Natural killer cell (primary cell): Measurements from ENCODE around the gene PDCD10. TPM values are rescaled to one million over a fixed set of nuclear protein-coding genes. Genes with fewer than 3 reads are reported as not detected.

Source experiments
- ATAC-seq, 3 donors: fragments of 150-1000 bp in 2 of 3; fragments of 200-7000 bp in 1 of 3; cut with Tn5 transposase; 1 replicate in 1 of 3; 2 replicates in 2 of 3; pipeline ENCODE4 v1.10.0; 2021; ENCODE audit warnings: mild to moderate bottlenecking in 2 of 3, moderate library complexity in 2 of 3
- DNase-seq, 2 donors: peaks; one replicate each; pipeline versions ENCODE4 v3.0.0 to v3.0.0-alpha.2; 2013 to 2021; ENCODE audit warnings: mixed read lengths in 1 of 2
- H3K27ac ChIP-seq: one replicate; pipeline ENCODE4 v1.5.1; 2013; ENCODE audit warnings: mild to moderate bottlenecking, low read length
- H3K27me3 ChIP-seq: one replicate; pipeline ENCODE4 v1.6.1; 2013; ENCODE audit warnings: low read length; ENCODE audit not compliant: control insufficient read depth, insufficient read depth
- H3K36me3 ChIP-seq: one replicate; pipeline ENCODE4 v1.6.1; 2013; ENCODE audit warnings: low read length; ENCODE audit not compliant: control insufficient read depth, insufficient read depth
- H3K4me1 ChIP-seq: one replicate; pipeline ENCODE4 v1.6.1; 2013; ENCODE audit warnings: low read length; ENCODE audit not compliant: control insufficient read depth, insufficient read depth
- H3K4me3 ChIP-seq: one replicate; pipeline ENCODE4 v1.5.1; 2013; ENCODE audit warnings: low read length
- H3K9me3 ChIP-seq: one replicate; pipeline ENCODE4 v1.6.1; 2013; ENCODE audit warnings: low read length; ENCODE audit not compliant: control insufficient read depth, insufficient read depth
- H3K27ac Mint-ChIP-seq, 2 donors: one replicate each; pipeline ENCODE4 v1.8.0; 2022; ENCODE audit warnings: mild to moderate bottlenecking in 2 of 2, mixed read lengths in 2 of 2, moderate library complexity in 1 of 2
- H3K27me3 Mint-ChIP-seq, 2 donors: one replicate each; pipeline ENCODE4 v1.8.0; 2022; ENCODE audit warnings: low read depth in 2 of 2, mixed read lengths in 2 of 2
- H3K36me3 Mint-ChIP-seq: one replicate; pipeline ENCODE4 v1.8.0; 2022; ENCODE audit warnings: mixed read lengths
- H3K4me1 Mint-ChIP-seq, 2 donors: one replicate each; pipeline ENCODE4 v1.8.0; 2022; ENCODE audit warnings: mixed read lengths in 2 of 2
- H3K4me3 Mint-ChIP-seq: one replicate; pipeline ENCODE4 v1.8.0; 2022; ENCODE audit warnings: mild to moderate bottlenecking, moderate library complexity, mixed read lengths
- H3K9me3 Mint-ChIP-seq, 2 donors: one replicate each; pipeline ENCODE4 v1.8.0; 2022; ENCODE audit warnings: mixed read lengths in 2 of 2
- WGBS: methylation state at CpG from one replicate; pipeline ENCODE4 v1.1.7; 2013; ENCODE audit warnings: missing lambda C conversion rate; ENCODE audit not compliant: insufficient coverage; 5-methylcytosine and 5-hydroxymethylcytosine counted together
- intact Hi-C: fragments of 100-400 bp; cut with micrococcal nuclease; formaldehyde crosslinking; loops from one replicate; pipeline ENCODE4 v1.14.2; 2022
- total RNA-seq, 4 donors: library from RNA; stranded (reverse); fragments of 120-200 nt in 1 of 4; gene quantifications; one replicate each; pipeline versions ENCODE4 v1.2.3 to v1.2.4, GENCODE V29; 2013 to 2022
- TF ChIP-seq, protein P1 (sequence below): fragments of 200-600 bp; IDR thresholded peaks from one replicate; pipeline ENCODE4 v1.8.0; 2022; ENCODE audit warnings: antibody characterized with exemption

Gene PDCD10
- total RNA-seq, 3 donors from 2014 or later (not counting 1 experiment from before 2014, with no cell fraction given): 50.6 to 58.3 (median 50.8) TPM

DNA sequence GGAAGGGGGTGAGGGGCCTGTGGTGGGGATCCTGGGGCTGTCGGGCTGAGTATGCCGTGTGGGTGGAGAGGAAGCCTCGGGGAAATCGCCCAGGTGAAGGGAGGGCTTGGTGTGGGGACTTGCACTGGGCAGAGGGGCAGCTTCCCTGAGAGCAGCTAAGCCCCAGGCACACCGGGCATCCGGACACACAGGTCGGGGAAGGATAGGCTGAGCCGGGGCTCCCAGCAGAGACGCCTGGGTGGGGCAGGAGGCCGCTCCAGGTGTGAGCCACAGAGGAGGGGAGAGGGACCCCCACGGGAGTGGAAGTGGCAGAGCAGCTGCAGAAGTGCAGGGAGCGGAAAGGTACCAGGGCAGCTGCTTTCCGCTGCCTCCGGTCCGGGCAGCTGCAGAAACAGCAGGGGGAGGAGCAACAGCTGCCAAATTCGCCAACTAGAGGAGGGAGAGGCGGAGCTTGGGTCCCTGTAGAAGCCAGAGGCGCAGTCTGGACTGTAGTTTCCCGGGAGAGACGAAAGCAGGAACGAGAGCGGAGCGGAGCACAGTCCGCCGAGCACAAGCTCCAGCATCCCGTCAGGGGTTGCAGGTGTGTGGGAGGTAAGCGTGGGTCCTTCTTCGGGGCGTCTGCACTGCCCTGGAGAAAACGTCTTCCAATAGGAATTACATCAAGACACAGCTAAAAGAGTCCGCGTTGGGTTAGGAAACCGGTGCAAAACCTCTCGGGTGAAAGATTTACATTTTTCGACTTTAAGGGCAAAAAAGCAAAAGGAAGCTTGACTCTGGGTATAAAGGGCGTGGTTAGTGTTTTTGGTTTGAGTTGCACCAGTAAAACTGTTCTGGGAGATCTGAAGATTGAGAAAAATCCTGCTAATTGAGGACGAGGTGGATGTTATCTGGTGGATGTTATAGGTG lies 794 bp upstream of the PDCD10 start, which contains the start of gene SERPINI1:
TSS of gene SERPINI1 (plus strand) at position 489 of the 906 bp plus-strand sequence. CDS start 53,408 bp downstream, outside the sequence.
- TF ChIP-seq, protein P1, sequence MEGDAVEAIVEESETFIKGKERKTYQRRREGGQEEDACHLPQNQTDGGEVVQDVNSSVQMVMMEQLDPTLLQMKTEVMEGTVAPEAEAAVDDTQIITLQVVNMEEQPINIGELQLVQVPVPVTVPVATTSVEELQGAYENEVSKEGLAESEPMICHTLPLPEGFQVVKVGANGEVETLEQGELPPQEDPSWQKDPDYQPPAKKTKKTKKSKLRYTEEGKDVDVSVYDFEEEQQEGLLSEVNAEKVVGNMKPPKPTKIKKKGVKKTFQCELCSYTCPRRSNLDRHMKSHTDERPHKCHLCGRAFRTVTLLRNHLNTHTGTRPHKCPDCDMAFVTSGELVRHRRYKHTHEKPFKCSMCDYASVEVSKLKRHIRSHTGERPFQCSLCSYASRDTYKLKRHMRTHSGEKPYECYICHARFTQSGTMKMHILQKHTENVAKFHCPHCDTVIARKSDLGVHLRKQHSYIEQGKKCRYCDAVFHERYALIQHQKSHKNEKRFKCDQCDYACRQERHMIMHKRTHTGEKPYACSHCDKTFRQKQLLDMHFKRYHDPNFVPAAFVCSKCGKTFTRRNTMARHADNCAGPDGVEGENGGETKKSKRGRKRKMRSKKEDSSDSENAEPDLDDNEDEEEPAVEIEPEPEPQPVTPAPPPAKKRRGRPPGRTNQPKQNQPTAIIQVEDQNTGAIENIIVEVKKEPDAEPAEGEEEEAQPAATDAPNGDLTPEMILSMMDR: no peak
- intact Hi-C loops: no loop called here
- no peaks in the 10 kb centered on the region for H3K9me3 ChIP-seq
- Mint-ChIP-seq H3K4me1 (peaks cover 14 to 22% of the 10 kb centered on the region in 2 donors), H3K36me3 (no peaks in the 10 kb centered on the region), H3K27ac (no peak within 1 kb of the TSS), H3K4me3 (no peak within 1 kb of the TSS), H3K9me3 (no peaks in the 10 kb centered on the region), H3K27me3 (no peaks in the 10 kb centered on the region)
- H3K27me3 ChIP-seq: no peaks in the 10 kb centered on the region
- ATAC-seq (peak; percentile 51 to 69 (median 54)), DNase-seq (peak; percentile 67 to 87)
- peak within 1 kb of the TSS; percentile 76 for H3K4me3 ChIP-seq
- peaks cover 6% of the 10 kb centered on the region for H3K4me1 ChIP-seq
- peak within 1 kb of the TSS; percentile 84 for H3K27ac ChIP-seq
- H3K36me3 ChIP-seq: no peaks in the 10 kb centered on the region
- WGBS: under 1% methylated on average over 37 of the region's 37 CpGs

DNA sequence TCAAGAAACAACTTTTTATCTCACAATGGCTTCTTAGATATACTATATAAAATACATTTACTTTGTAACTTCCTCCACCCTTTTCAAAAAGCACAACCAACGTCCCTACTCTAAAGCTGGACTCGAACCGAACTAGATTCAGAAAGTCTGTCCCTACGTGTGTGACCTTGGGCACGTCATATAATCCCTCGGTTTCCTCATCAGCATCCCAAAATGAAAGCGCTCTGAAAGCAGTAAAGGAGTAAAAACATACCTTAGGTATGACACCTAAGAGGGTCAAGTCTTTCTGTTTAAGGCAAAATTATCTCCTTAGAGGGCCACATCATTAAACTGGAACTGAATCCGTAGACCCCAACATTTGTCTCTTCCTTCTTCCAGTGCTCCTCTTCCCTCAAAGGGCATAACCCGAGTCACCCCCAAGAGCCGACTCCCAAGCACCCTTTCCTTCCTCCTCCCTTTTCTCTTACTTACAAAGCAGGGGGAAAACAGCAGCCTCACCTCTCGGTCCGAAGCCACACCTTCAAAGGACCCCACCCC lies 663 bp downstream of the PDCD10 start:
- TF ChIP-seq, protein P1: no peak
- Mint-ChIP-seq H3K4me3 (no peak overlapping the region), H3K27me3 (no peaks in the 10 kb centered on the region), H3K36me3 (no peaks in the 10 kb centered on the region), H3K9me3 (no peaks in the 10 kb centered on the region), H3K27ac (no peak overlapping the region), H3K4me1 (peaks cover 21 to 30% of the 10 kb centered on the region in 2 donors)
- peaks cover 6% of the 10 kb centered on the region for H3K4me1 ChIP-seq
- peak overlapping the region; percentile 84 for H3K27ac ChIP-seq
- peak overlapping the region; percentile 76 for H3K4me3 ChIP-seq
- intact Hi-C loops: loop anchor here (5.0 kb wide), 1 partner anchor 352 kb away; the partner anchor contains the start of gene ZBBX
- under 1% methylated on average over 12 of the region's 12 CpGs for WGBS
- H3K27me3 ChIP-seq: no peaks in the 10 kb centered on the region
- no peaks in the 10 kb centered on the region for H3K36me3 ChIP-seq
- no peaks in the 10 kb centered on the region for H3K9me3 ChIP-seq
- DNase-seq (no peak), ATAC-seq (no peak)

DNA sequence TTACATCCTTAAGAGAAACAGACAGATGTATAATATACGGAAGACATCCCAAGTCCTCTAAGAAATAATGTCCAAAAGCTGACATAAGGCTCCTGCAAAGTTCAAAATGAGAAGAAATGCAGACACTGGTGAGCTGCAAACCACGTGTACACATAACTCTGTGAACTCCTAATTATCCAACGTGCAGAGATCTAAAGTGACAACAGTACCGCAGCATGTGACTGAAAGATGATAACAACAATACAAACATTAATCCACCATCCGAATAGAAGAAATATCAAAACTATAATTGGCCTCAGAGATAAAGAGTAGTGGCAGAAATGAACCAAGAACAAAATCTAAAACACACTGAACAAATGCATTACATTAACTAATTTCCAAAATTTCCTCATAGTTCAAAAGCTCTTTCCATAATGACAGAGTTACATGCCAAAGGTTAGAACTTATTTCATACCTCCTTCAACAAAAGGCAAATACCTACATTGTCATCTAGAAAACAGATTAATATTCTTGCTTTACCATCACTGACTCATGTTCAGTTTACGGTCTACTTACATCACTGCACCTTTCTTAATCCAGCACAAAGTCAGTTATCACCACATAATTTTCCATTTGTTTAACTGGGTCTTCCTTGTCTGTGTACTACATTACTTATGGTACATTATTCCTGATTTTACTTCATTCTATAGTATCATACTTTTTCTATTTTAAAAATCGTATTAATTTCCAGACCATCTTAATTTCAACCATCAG lies 2.2 kb downstream of the PDCD10 start:
- DNase-seq (no peak), ATAC-seq (no peak)
- H3K36me3 ChIP-seq: no peaks in the 10 kb centered on the region
- peaks cover 6% of the 10 kb centered on the region for H3K4me1 ChIP-seq
- H3K4me3 Mint-ChIP-seq: peak overlapping the region; percentile 82
- no peaks in the 10 kb centered on the region for H3K27me3 ChIP-seq
- H3K9me3 Mint-ChIP-seq: no peaks in the 10 kb centered on the region
- no peaks in the 10 kb centered on the region for H3K27me3 Mint-ChIP-seq
- H3K27ac Mint-ChIP-seq: peak overlapping the region; percentile 28 to 70
- 70% methylated on average over 4 of the region's 7 CpGs for WGBS
- no peaks in the 10 kb centered on the region for H3K36me3 Mint-ChIP-seq
- TF ChIP-seq, protein P1: no peak
- intact Hi-C loops: loop anchor here (5.0 kb wide), 1 partner anchor 350 kb away; the partner anchor contains the start of gene ZBBX
- H3K4me3 ChIP-seq: no peak overlapping the region
- H3K27ac ChIP-seq: no peak overlapping the region
- H3K9me3 ChIP-seq: no peaks in the 10 kb centered on the region
- peaks cover 33 to 44% of the 10 kb centered on the region in 2 donors for H3K4me1 Mint-ChIP-seq
